ENCODE data around the gene SCARF1.

GRCh38 chr17:1605681-1606351, 39.7 kb downstream of the SCARF1 start:
- TF ChIP-seq CTCF (conservative IDR thresholded peaks at IDR 0.05) = no peak
- TF ChIP-seq ZFX (IDR thresholded peaks at IDR 0.05) = no peak
